H9 (cell line): ENCODE results near the gene TNIP1. TPM values are rescaled to one million over a fixed set of nuclear protein-coding genes. Genes with fewer than 3 reads are reported as not detected.

Experiments
- DNase-seq: peaks from one replicate; pipeline ENCODE4 v3.0.0-alpha.2; 2017
- H2AFZ ChIP-seq: one replicate; pipeline ENCODE4 v1.6.1; 2013; ENCODE audit warnings: mild to moderate bottlenecking, low read length, control low read depth, moderate library complexity
- H2AK5ac ChIP-seq: 2 replicates; pipeline ENCODE4 v1.6.1; 2013; ENCODE audit warnings: low read length, control low read depth, mixed read lengths; ENCODE audit not compliant: insufficient read length
- H2BK120ac ChIP-seq: one replicate; pipeline ENCODE4 v1.6.1; 2013; ENCODE audit warnings: low read depth, mild to moderate bottlenecking, low read length, control low read depth, inconsistent platforms; ENCODE audit not compliant: poor library complexity, severe bottlenecking
- H2BK12ac ChIP-seq: 2 replicates; pipeline ENCODE4 v1.6.1; 2013; ENCODE audit warnings: low read length, control low read depth, mixed read lengths, low read depth; ENCODE audit not compliant: insufficient read length
- H2BK15ac ChIP-seq: 2 replicates; pipeline ENCODE4 v1.6.1; 2013; ENCODE audit warnings: low read depth, low read length, control low read depth
- H2BK20ac ChIP-seq: one replicate; pipeline ENCODE4 v1.6.1; 2013; ENCODE audit warnings: low read depth, mild to moderate bottlenecking, low read length, control low read depth, inconsistent platforms; ENCODE audit not compliant: poor library complexity, severe bottlenecking
- H2BK5ac ChIP-seq: 2 replicates; pipeline ENCODE4 v1.6.1; 2013; ENCODE audit warnings: low read length, control low read depth, mixed read lengths; ENCODE audit not compliant: insufficient read length
- H3K14ac ChIP-seq: 2 replicates; pipeline ENCODE4 v1.6.1; 2013; ENCODE audit warnings: low read length, control low read depth; ENCODE audit not compliant: insufficient read depth
- H3K18ac ChIP-seq: 2 replicates; pipeline ENCODE4 v1.6.1; 2013; ENCODE audit warnings: low read depth, mild to moderate bottlenecking, mixed read lengths, low read length, control low read depth; ENCODE audit not compliant: insufficient read length
- H3K23ac ChIP-seq: 2 replicates; pipeline ENCODE4 v1.6.1; 2013; ENCODE audit warnings: low read length, control low read depth, mixed read lengths, low read depth; ENCODE audit not compliant: insufficient read length
- H3K23me2 ChIP-seq: 2 replicates; pipeline ENCODE4 v1.6.1; 2013; ENCODE audit warnings: low read depth, mild to moderate bottlenecking, mixed read lengths, low read length, control low read depth; ENCODE audit not compliant: insufficient read length, poor library complexity, severe bottlenecking
- H3K27ac ChIP-seq: 2 replicates; pipeline ENCODE4 v1.5.1; 2013; ENCODE audit warnings: low read length, control low read depth, mixed read lengths, low read depth; ENCODE audit not compliant: insufficient read length
- H3K27me3 ChIP-seq: 2 replicates; pipeline ENCODE4 v1.6.1; 2013; ENCODE audit warnings: low read length, control low read depth, inconsistent platforms; ENCODE audit not compliant: insufficient read depth
- H3K4ac ChIP-seq: 2 replicates; pipeline ENCODE4 v1.6.1; 2013; ENCODE audit warnings: low read depth, mild to moderate bottlenecking, control low read depth, inconsistent platforms, low read length, moderate library complexity
- H3K4me1 ChIP-seq: 2 replicates; pipeline ENCODE4 v1.6.1; 2013; ENCODE audit warnings: low read length, control low read depth, inconsistent platforms; ENCODE audit not compliant: insufficient read depth
- H3K4me2 ChIP-seq: 2 replicates; pipeline ENCODE4 v1.6.1; 2013; ENCODE audit warnings: low read length, control low read depth, mixed read lengths; ENCODE audit not compliant: insufficient read length, insufficient read depth
- H3K56ac ChIP-seq: 2 replicates; pipeline ENCODE4 v1.6.1; 2013; ENCODE audit warnings: low read depth, mild to moderate bottlenecking, mixed read lengths, low read length, control low read depth; ENCODE audit not compliant: insufficient read length
- H3K79me1 ChIP-seq: 2 replicates; pipeline ENCODE4 v1.6.1; 2013; ENCODE audit warnings: low read depth, mild to moderate bottlenecking, moderate library complexity, low read length, control low read depth, inconsistent platforms; ENCODE audit not compliant: insufficient read depth, poor library complexity, severe bottlenecking
- H3K79me2 ChIP-seq: 2 replicates; pipeline ENCODE4 v1.6.1; 2013; ENCODE audit warnings: low read length, control low read depth, inconsistent platforms; ENCODE audit not compliant: insufficient read depth
- H3K9ac ChIP-seq: 2 replicates; pipeline ENCODE4 v1.6.1; 2013; ENCODE audit warnings: low read length, control low read depth, mixed read lengths; ENCODE audit not compliant: insufficient read length; ENCODE audit errors: extremely low read depth
- H3K9me3 ChIP-seq: one replicate; pipeline ENCODE4 v1.6.1; 2013; ENCODE audit warnings: low read depth, low read length, inconsistent platforms; ENCODE audit not compliant: control insufficient read depth
- H3T11ph ChIP-seq: one replicate; pipeline ENCODE4 v1.6.1; 2013; ENCODE audit warnings: mild to moderate bottlenecking, low read length, control low read depth, inconsistent platforms
- H4K20me1 ChIP-seq: one replicate; pipeline ENCODE4 v1.6.1; 2013; ENCODE audit not compliant: control insufficient read depth, insufficient read length, insufficient read depth
- H4K5ac ChIP-seq: 2 replicates; pipeline ENCODE4 v1.6.1; 2013; ENCODE audit warnings: low read depth, mild to moderate bottlenecking, mixed read lengths, low read length, control low read depth; ENCODE audit not compliant: insufficient read length
- H4K8ac ChIP-seq: replicated peaks from 2 replicates; pipeline ENCODE4 v1.6.1; 2013; ENCODE audit warnings: low read length, control low read depth, mixed read lengths, low read depth; ENCODE audit not compliant: insufficient read length
- H4K91ac ChIP-seq: 2 replicates; pipeline ENCODE4 v1.6.1; 2013; ENCODE audit warnings: low read depth, mild to moderate bottlenecking, moderate library complexity, mixed read lengths, low read length, control low read depth; ENCODE audit not compliant: insufficient read length
- H3K27ac Mint-ChIP-seq, 3 experiments: 2 replicates in 2 of 3; 3 replicates in 1 of 3; pipeline ENCODE4 v1.8.0; 2020 to 2021; ENCODE audit warnings: mixed read lengths in 3 of 3, mild to moderate bottlenecking in 1 of 3, moderate library complexity in 1 of 3
- H3K27me3 Mint-ChIP-seq: 2 replicates; pipeline ENCODE4 v1.8.0; 2021; ENCODE audit warnings: low read depth, mild to moderate bottlenecking, moderate library complexity, mixed read lengths
- H3K36me3 Mint-ChIP-seq, 3 experiments: 2 replicates in 2 of 3; 3 replicates in 1 of 3; pipeline ENCODE4 v1.8.0; 2020 to 2021; ENCODE audit warnings: low read depth in 3 of 3, mixed read lengths in 3 of 3; ENCODE audit not compliant: insufficient read depth in 1 of 3
- H3K4me1 Mint-ChIP-seq, 2 experiments: 2 replicates each; pipeline ENCODE4 v1.8.0; 2020; ENCODE audit warnings: mixed read lengths in 2 of 2
- H3K4me3 Mint-ChIP-seq, 2 experiments: 2 replicates in 1 of 2; 3 replicates in 1 of 2; pipeline ENCODE4 v1.8.0; 2020 to 2021; ENCODE audit warnings: mild to moderate bottlenecking in 2 of 2, mixed read lengths in 2 of 2, moderate library complexity in 1 of 2
- H3K9me3 Mint-ChIP-seq, 2 experiments: 2 replicates in 1 of 2; 3 replicates in 1 of 2; pipeline ENCODE4 v1.8.0; 2020; ENCODE audit warnings: mild to moderate bottlenecking in 2 of 2, mixed read lengths in 2 of 2, moderate library complexity in 1 of 2
- CTCF ChIP-seq: fragments of 200-600 bp; sonication (generic); conservative IDR thresholded peaks from 3 replicates; pipeline ENCODE4 v1.8.0; 2021; ENCODE audit warnings: antibody characterized with exemption, mild to moderate bottlenecking
- WGBS: extraction: QIAGEN DNeasy Blood & Tissue Kit; methylation state at CpG from one replicate; pipeline ENCODE4 v1.1.7; 2013; ENCODE audit warnings: missing lambda C conversion rate, low lambda C conversion rate, mixed read lengths; ENCODE audit not compliant: insufficient read length; ENCODE audit errors: extremely low coverage; 5-methylcytosine and 5-hydroxymethylcytosine counted together
- total RNA-seq: library from RNA; stranded (reverse); gene quantifications from 2 replicates; pipeline ENCODE4 v1.2.1, GENCODE V29; 2021

TNIP1 gene
- total RNA-seq, 1 experiment from 2014 or later, result 40.8 TPM

GRCh38 chr5:150987746-150988145, 93.1 kb downstream of the TNIP1 start:
- H3K4me1 Mint-ChIP-seq, result peaks cover 0 to 3% of the 10 kb centered on the region in 2 experiments; a peak in 1 of 4 replicates
- Histone ChIP-seq H3K18ac (no peak overlapping the region), H2AFZ (no peak overlapping the region), H4K5ac (no peak overlapping the region), H3K79me1 (no peaks in the 10 kb centered on the region), H3K79me2 (no peaks in the 10 kb centered on the region), H3K9me3 (peaks cover under 1% of the 10 kb centered on the region), H2AK5ac (no peak overlapping the region), H3K27me3 (no peaks in the 10 kb centered on the region), H3K56ac (no peak overlapping the region), H4K91ac (no peak overlapping the region), H3T11ph (no peak overlapping the region), H3K4me2 (no peak overlapping the region), H2BK15ac (no peak overlapping the region), H2BK12ac (no peak overlapping the region), H2BK20ac (no peak overlapping the region), H3K23ac (no peak overlapping the region), H2BK5ac (no peak overlapping the region), H4K20me1 (no peaks in the 10 kb centered on the region), H3K9ac (no peak overlapping the region), H3K27ac (no peak overlapping the region), H4K8ac (no peak overlapping the region), H2BK120ac (no peak overlapping the region), H3K14ac (no peak overlapping the region), H3K4me1 (no peaks in the 10 kb centered on the region), H3K4ac (no peak overlapping the region), H3K23me2 (no peaks in the 10 kb centered on the region)
- H3K9me3 Mint-ChIP-seq, result peaks cover 8 to 28% of the 10 kb centered on the region in 2 experiments; a peak in 4 of 5 replicates
- TF ChIP-seq CTCF, result no peak
- no peak overlapping the region for H3K4me3 Mint-ChIP-seq
- DNase-seq, result no peak
- no peak overlapping the region for H3K27ac Mint-ChIP-seq
- H3K27me3 Mint-ChIP-seq, result peaks cover 4% of the 10 kb centered on the region
- WGBS, result no CpG with 5 or more reads among the region's 3 CpGs
- H3K36me3 Mint-ChIP-seq, result peaks cover 0 to 5% (median 0%) of the 10 kb centered on the region in 3 experiments; a peak in 4 of 7 replicates

Other genes starting within 250 kb of the TNIP1 start
- gene IRGM, start 234.5 kb downstream of the TNIP1 start, total RNA-seq, result 0.13 and 0.37 TPM in 2 replicates
- gene ZNF300, start 176.1 kb downstream of the TNIP1 start, total RNA-seq, result 7.7 and 8.8 TPM in 2 replicates
- gene GPX3, start 60.4 kb downstream of the TNIP1 start, total RNA-seq, result 20.4 and 20.9 TPM in 2 replicates
- gene ANXA6, start 76.7 kb upstream of the TNIP1 start, total RNA-seq, result 93.2 and 98.7 TPM in 2 replicates
- gene CCDC69, start 143.1 kb upstream of the TNIP1 start, total RNA-seq, result 5.3 and 6.0 TPM in 2 replicates
- gene GM2A, start 172.2 kb upstream of the TNIP1 start, total RNA-seq, result 25.9 and 27.8 TPM in 2 replicates
- gene SLC36A3, start 222.7 kb upstream of the TNIP1 start, total RNA-seq, result not detected in 2 replicates